OCI-M2 (cell line): ENCODE measurements around the gene HDAC3.
"Not testable (repeated sequence)": the region's sequence is repeated elsewhere in the genome, so short reads cannot be mapped to it uniquely, and the experiment has no call there.

ENCODE experiments used
- DNase-seq: peaks from one replicate; lab custom pipeline; 2025; ENCODE audit not compliant: unreplicated experiment; lab: John Stamatoyannopoulos, UW

The HDAC3 gene

DNA sequence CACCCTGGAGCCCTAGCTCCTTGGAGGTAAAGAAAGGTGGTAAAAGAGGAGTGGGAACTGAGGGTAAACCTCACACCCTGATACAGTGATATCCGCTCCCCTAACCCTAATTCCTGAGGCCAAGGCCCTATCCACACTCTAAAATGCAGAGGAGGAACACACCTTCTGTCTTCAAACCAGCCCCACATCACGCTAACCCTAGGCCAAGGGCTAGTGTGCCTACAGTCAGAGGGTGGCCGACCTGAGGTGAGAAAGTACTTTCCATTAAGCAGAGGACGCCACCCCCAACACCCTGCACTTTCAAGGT is 590 bp downstream of the HDAC3 start:
- no peak for DNase-seq

DNA sequence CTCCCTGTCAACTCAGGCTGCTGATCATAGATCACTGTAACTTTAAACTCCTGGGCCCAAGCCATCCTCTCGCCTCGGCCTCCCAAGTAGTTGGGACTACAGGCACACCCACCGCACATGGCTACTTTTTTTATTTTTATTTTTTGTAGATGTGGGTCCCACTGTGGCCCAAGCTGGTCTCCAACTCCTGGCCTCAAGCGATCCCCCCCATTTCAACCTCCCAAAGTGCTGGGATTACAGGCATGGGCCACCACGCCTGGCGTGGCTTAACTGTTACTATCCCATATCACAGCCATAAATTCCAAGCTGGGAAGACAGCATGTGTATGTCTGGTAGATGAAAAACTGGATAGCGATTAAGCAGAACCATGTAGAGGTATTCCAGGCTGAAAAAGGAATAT is 1.0 kb downstream of the HDAC3 start:
- DNase-seq: no peak

DNA sequence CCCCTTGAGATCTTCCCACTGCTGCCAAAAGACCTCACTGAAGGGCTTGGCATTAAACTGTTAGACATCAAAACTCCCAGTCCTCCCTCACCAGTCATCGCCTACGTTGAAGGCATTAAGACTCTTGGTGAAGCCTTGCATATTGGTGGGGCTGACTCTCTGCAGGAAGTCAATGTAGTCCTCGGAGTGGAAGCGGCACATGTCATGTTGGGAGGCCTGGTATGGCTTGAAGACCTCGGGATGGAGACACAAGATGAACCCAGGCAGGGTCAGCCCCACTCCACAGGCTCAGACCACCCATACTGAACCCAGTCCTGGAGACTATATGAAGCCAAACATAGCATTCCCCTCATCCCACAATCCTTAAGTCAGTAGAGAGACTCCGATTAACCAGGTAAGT is 1.9 kb downstream of the HDAC3 start:
- no peak for DNase-seq

DNA sequence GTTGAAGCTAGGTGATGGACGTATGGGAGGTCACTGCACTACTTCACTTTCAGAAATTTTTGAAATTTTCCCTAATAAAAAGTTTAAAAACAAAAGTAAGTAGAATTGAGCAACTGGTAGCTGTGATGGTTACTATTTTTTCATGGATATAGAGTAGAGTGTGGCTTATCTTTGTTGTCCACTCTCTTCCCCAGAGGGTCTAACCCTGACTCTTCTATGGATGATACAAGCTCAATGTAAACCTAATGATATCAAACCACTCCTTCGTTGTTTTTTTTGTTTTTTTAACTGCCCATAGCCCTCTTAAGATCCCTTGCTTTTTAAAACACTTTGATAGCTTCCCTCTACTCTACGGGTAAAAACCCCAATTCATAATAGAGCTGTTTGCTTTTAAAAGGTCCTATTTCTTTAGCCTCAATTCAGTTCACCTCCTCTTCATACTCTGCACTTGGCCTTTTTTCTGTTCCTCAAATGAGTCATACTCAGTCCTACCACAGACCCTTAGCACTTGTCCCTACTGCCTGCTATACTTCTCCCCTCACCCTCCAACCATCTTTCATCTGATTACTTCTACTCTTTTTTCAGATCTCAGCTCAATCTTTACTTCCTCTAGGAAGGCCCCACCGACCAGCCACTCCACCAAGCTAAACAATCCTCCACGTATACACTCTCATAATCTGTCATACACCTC is 2.6 kb downstream of the HDAC3 start:
- no peak for DNase-seq

DNA sequence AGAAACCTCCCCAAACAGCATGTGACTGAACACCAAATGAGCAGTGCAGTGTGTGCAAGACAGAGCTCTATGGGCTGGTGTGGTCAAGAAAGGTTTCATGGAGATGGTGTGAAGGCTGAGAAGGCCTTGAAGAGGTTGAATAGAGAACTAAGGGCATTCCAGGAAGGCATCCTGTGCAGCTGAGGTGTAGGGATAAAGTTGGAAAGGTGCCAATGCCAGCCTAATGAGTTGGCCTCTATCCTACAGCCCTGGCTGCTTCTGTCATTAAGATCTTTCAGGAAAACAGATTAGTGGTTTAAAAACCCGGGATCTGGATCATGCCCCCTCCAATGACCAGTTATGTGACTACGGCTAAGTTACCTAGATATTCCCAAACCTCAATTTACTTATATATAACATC is 4.0 kb downstream of the HDAC3 start:
- DNase-seq: no peak

DNA sequence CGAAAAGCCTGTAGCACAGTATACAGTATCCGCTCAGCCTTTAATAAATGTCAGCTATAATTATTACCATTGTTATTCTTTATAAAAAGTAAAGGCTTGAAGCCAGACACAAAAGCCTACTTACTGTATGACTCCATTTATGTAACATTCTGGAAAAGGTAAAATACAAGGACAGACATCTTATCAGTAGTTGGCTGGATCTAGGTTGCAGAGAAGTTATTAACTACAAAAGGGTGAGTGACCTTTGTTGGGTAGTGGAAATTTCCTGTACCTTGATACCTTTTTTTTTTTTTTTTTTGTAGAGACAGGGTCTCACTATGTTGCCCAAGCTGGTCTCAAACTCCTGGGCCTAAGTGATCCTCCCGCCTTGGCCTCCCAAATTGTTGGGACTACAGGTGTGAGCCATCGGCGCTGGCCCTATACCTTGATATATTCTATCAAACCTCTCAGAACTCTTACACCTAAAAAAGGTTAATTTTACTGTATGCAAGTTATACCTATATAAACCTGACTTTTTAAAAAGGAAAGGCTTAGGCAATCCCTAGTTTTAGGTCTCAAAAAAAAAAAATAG is 6.0 kb downstream of the HDAC3 start:
- DNase-seq: no peak

- no peak for DNase-seq
Observed at GRCh38 chr5:141628175-141628788, 8.4 kb downstream of the HDAC3 start.

GRCh38 chr5:141623611-141624010 is 13.0 kb downstream of the HDAC3 start:
- no peak for DNase-seq

DNA sequence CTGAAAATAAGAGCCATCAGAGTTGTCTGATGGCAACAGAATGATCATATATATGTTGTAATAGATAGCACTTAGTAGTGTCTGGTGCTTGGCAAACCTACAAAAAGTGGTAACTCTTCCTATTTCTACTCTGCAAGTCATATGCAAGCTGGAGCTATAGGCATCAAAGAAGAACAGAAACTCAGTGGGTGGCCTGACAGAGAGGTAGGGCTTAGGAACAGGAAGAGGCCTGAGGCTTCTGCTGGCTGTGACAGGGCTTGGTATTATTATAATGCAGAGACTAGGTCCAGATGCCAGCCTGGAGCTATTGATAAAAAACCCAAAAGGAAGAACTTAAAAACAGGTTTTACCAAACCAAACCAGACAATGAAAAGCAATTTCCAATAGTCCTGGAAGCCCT is 13.5 kb downstream of the HDAC3 start:
- no peak for DNase-seq

DNA sequence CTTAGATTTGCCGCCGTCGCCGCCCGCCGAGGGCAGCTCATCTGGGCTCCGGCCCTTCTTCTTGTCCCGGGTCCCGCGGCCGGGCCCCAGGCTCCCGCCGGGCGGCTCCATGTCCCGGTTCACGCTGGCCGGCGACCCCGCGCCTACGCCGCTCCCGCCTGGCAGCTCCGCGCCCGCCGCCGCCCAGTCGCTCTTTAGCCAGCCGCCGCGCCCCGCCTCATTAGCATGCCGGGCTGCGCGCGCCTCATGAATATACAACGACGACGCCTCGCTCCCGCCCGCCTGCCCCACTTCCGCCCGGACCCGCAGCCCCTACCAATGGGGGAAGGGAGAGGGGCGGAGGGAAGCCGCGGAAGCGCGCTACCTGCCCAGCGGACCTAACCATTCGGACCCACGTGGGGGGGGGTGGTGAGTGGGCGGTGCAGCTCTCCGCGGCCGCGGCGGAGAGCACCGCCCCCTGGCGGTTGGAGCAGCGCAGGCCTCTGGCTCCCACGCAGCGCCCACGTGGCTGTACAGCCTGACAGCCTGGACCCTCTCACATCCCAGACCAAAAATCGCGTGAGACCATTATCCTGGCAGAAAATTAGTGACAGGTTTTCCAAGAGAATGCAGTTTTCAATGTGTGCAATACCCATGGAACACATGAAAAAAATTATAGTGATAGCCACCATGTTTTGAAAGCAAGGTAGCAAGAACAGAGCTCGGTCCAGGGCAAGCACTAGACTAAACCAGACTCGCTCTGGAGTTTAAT is 17.7 kb downstream of the HDAC3 start, which contains the start of gene DIAPH1:
Gene DIAPH1, minus strand, starts transcription at position 197 of the 751 bp plus-strand sequence. Its CDS starts 86 bp downstream, at position 111.
- DNase-seq: peak; percentile 45

DNA sequence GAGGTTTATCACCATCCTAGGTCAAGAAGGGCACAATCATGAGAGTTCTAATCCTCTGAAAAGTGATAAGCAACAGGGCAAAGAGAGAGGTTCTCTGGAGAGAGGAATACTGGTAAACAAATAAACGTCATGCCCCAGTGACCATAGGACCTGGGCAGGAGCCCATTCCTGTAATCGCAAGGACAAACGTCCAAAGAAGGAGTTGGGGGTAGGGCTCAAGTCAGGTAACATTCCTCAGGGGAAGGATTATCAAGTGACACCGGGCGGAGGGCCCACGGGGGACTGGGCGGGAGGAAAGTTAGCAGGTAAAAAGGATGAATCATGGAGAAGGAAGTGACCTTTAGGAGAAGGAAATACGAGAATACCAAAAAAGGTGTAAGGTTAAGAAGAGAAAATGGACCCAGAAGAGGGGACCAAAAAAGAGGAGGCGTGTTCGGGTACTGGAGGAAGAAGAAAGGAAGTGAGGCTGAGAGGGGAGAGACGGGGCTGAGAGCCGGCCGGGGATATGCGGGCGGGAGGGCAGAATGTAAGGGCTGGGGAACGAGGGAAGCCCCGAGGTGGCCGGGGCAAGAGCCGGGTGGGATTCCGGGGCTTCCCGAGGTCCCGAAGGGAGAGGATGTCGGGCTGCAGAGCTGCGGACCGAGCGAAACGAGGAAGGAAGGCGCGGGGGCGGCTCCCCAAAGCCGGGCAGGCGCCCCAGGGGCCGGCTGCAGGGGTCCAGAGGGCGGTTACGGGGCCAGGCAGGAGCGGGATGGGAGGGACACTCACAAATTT is 18.4 kb downstream of the HDAC3 start:
- no peak for DNase-seq

DNA sequence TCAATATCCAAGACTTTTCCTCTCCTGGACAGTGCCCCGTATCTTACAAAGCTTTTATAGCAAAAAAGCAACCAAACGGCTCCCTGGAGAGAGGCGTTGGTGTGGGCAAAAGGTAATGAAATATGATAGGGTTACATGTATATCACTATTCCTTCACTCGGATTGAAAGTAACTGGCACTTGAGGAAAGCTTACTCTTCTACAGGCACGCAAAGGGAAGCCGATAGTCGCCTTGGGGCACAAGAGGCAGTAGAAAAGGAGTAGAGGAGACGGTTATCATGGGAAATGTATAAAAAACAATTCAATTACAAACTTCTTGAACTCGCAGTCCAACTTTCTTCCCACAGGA is 19.0 kb downstream of the HDAC3 start:
- DNase-seq: no peak

GRCh38 chr5:141617128-141617527 is 19.5 kb downstream of the HDAC3 start:
- DNase-seq: no peak

GRCh38 chr5:141615991-141616720 is 20.5 kb downstream of the HDAC3 start:
- DNase-seq: no peak

GRCh38 chr5:141613344-141613743 is 23.3 kb downstream of the HDAC3 start:
- no peak for DNase-seq

DNA sequence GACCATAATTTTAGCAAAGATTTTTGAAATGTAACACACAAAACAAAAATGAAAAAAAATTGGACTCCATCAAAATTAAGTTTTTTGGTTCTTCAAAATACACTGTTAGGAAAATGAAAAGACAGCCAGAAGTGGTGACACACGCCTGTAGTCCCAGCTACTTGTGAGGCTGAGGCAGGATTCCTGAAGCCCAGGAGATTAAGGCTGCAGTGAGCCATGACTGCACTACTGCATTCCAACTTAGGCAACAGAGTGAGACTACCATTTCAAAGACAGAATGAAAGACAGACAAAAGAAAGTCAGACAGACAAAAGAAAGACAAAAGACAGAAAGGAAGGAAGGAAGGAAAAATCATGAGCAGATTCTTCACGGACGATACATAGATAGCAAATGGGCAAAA is 25.4 kb downstream of the HDAC3 start:
- no peak for DNase-seq

DNA sequence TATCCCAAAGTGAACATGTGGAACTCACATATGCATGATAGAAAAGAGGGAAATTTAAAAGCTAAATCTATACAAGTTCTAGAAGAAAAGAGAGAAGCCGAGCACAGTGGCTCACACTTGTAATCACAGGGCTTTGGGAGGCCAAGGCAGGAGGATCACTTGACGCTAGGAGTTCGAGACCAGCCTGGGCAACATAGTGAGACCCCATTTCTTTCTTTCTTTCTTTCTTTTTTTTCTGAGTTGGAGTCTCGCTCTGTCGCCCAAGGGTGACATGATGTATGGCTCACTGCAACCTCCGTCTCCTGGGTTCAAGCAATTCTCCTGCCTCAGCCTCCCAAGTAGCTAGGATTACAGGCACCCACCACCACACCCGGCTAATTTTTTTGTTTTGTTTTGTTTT is 26.7 kb downstream of the HDAC3 start:
- not testable (repeated sequence) for DNase-seq

DNA sequence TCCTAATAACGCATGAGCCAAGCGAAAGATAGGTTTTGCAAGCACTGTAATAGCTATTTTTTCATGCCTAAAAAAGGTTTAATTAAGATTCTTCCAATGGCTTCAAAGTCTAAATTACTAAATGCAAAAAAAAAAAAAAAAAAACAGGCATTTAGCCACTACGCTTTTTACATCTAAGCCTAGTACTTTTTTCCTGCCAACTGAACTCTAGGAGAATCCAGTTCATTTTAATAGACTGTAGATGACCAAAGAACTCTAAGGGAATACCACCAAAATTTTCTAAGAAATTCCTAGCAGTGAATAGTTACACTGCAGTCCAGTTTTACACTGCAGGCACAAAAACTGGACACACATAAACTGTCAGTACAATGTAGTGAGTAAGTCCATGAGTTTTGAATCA is 27.6 kb downstream of the HDAC3 start:
- no peak for DNase-seq

- no peak for DNase-seq
Observed at GRCh38 chr5:141608557-141608956, 28.1 kb downstream of the HDAC3 start.

- no peak for DNase-seq
Observed at GRCh38 chr5:141608046-141608445, 28.6 kb downstream of the HDAC3 start.
